ENCODE data around the gene STAG1.

STAG1 gene

DNA sequence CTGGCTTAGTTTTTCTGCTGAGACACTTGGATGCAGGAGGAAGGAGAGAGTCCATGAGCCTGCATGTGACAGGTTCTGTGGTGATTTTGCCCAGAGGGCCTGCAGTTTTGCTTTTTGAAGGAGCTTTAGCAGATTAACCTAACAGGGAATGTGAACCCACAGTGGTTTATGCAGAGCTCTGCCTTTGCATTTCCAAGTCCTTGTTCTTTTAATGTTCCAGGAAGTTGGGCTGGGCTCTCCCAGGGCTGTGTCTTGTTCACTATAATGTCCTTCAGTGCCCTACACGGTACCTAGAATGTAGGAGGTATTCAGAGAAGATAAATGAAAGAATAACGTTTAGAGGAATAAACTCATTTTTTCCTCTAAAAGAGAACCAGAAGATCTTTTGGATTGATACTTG lies 451.7 kb downstream of the STAG1 start:
- Histone ChIP-seq H3K4me3 (ENCODE audit: low read length, poor library complexity, severe bottlenecking) (no peak overlapping the region), H3K79me2 (ENCODE audit: insufficient read depth, low read length) (no peaks in the 10 kb centered on the region), H4K20me1 (ENCODE audit: insufficient read depth, low read length, poor library complexity, severe bottlenecking) (no peaks in the 10 kb centered on the region), H2AFZ (ENCODE audit: low read length) (no peak overlapping the region), H3K36me3 (ENCODE audit: insufficient read depth, low read length) (peaks cover 59% of the 10 kb centered on the region; the same call in 1 of the 2 replicates), H3K27me3 (ENCODE audit: insufficient read depth, low read length, poor library complexity, severe bottlenecking) (no peaks in the 10 kb centered on the region), H3K9me2 (replicated peaks; ENCODE audit: low read depth, low read length) (no peaks in the 10 kb centered on the region), H3K4me1 (ENCODE audit: insufficient read depth, low read length, poor library complexity, severe bottlenecking) (no peaks in the 10 kb centered on the region), H3K9ac (ENCODE audit: low read depth, low read length, poor library complexity, severe bottlenecking) (no peak overlapping the region), H3K4me2 (ENCODE audit: low read depth, low read length, poor library complexity, severe bottlenecking) (no peak overlapping the region), H3K9me3 (ENCODE audit: insufficient read depth, low read depth, low read length) (no peaks in the 10 kb centered on the region), H3F3A (ENCODE audit: low read depth) (no peaks in the 10 kb centered on the region; the same call in 1 of the 2 replicates)
- TF ChIP-seq, protein P1, sequence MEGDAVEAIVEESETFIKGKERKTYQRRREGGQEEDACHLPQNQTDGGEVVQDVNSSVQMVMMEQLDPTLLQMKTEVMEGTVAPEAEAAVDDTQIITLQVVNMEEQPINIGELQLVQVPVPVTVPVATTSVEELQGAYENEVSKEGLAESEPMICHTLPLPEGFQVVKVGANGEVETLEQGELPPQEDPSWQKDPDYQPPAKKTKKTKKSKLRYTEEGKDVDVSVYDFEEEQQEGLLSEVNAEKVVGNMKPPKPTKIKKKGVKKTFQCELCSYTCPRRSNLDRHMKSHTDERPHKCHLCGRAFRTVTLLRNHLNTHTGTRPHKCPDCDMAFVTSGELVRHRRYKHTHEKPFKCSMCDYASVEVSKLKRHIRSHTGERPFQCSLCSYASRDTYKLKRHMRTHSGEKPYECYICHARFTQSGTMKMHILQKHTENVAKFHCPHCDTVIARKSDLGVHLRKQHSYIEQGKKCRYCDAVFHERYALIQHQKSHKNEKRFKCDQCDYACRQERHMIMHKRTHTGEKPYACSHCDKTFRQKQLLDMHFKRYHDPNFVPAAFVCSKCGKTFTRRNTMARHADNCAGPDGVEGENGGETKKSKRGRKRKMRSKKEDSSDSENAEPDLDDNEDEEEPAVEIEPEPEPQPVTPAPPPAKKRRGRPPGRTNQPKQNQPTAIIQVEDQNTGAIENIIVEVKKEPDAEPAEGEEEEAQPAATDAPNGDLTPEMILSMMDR (conservative IDR thresholded peaks at IDR 0.05; ENCODE audit: low read length), result no peak
- no peak for TF ChIP-seq EZH2phosphoT487 (IDR thresholded peaks at IDR 0.05; ENCODE audit: borderline replicate concordance)

DNA sequence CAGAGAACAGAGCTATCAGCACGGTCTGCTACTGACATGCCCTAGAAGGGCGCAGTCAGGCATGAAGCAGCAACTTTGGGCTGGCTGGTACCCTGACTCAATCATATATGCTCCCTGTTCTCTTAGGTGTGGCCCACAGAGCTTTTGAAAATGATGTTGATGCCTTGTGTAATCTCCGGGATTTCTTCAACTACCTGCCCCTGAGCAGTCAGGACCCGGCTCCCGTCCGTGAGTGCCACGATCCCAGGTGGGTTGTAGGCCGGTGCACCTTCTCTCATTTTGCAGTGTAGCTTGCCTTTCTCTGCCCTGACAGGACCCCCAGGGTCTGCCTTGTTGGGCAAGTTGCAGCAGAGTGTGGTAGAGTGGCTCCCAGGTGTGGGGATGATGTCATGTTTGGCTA lies 454.4 kb downstream of the STAG1 start:
- no peak overlapping the region for H3K4me2 ChIP-seq (ENCODE audit: low read depth, low read length, poor library complexity, severe bottlenecking)
- H3K27me3 ChIP-seq (ENCODE audit: insufficient read depth, low read length, poor library complexity, severe bottlenecking), result no peaks in the 10 kb centered on the region
- H3F3A ChIP-seq (ENCODE audit: low read depth), result no peaks in the 10 kb centered on the region; the same call in 1 of the 2 replicates
- no peak overlapping the region for H3K9ac ChIP-seq (ENCODE audit: low read depth, low read length, poor library complexity, severe bottlenecking)
- TF ChIP-seq EZH2phosphoT487 (IDR thresholded peaks at IDR 0.05; ENCODE audit: borderline replicate concordance), result no peak
- TF ChIP-seq, protein P1 (conservative IDR thresholded peaks at IDR 0.05; ENCODE audit: low read length), result no peak
- no peak overlapping the region for H2AFZ ChIP-seq (ENCODE audit: low read length)
- H4K20me1 ChIP-seq (ENCODE audit: insufficient read depth, low read length, poor library complexity, severe bottlenecking), result no peaks in the 10 kb centered on the region
- H3K79me2 ChIP-seq (ENCODE audit: insufficient read depth, low read length), result no peaks in the 10 kb centered on the region
- no peaks in the 10 kb centered on the region for H3K4me1 ChIP-seq (ENCODE audit: insufficient read depth, low read length, poor library complexity, severe bottlenecking)
- peaks cover 77% of the 10 kb centered on the region; the same call in 1 of the 2 replicates for H3K36me3 ChIP-seq (ENCODE audit: insufficient read depth, low read length)
- no peak overlapping the region for H3K4me3 ChIP-seq (ENCODE audit: low read length, poor library complexity, severe bottlenecking)
- no peaks in the 10 kb centered on the region for H3K9me2 ChIP-seq (replicated peaks; ENCODE audit: low read depth, low read length)
- H3K9me3 ChIP-seq (ENCODE audit: insufficient read depth, low read depth, low read length), result no peaks in the 10 kb centered on the region

DNA sequence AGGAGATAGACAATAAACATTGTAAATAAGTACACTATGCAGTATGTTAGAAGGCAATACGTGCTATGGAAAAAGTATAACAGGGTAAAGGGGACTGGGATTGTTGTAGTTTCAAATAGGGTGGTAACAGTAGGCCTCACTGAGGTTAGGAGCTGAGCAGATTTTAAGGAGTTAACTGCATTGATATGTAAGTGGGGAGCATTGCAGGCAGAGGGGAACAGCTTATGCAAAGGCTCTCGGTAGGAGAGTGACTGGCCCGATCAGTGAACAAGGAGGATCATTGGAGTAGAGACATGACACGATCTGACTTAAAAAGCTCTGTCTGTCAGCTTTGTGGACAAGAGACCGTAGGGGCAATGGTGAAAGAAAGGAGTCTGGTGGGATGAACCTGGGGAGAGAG lies 455.2 kb downstream of the STAG1 start:
- TF ChIP-seq, protein P1 (conservative IDR thresholded peaks at IDR 0.05; ENCODE audit: low read length), result no peak
- no peak for TF ChIP-seq EZH2phosphoT487 (IDR thresholded peaks at IDR 0.05; ENCODE audit: borderline replicate concordance)
- Histone ChIP-seq H2AFZ (ENCODE audit: low read length) (no peak overlapping the region), H3K79me2 (ENCODE audit: insufficient read depth, low read length) (no peaks in the 10 kb centered on the region), H3K36me3 (ENCODE audit: insufficient read depth, low read length) (peaks cover 77% of the 10 kb centered on the region; the same call in 1 of the 2 replicates), H3K4me2 (ENCODE audit: low read depth, low read length, poor library complexity, severe bottlenecking) (no peak overlapping the region), H3F3A (ENCODE audit: low read depth) (no peaks in the 10 kb centered on the region; the same call in 1 of the 2 replicates), H3K27me3 (ENCODE audit: insufficient read depth, low read length, poor library complexity, severe bottlenecking) (no peaks in the 10 kb centered on the region), H4K20me1 (ENCODE audit: insufficient read depth, low read length, poor library complexity, severe bottlenecking) (no peaks in the 10 kb centered on the region), H3K4me3 (ENCODE audit: low read length, poor library complexity, severe bottlenecking) (no peak overlapping the region), H3K9ac (ENCODE audit: low read depth, low read length, poor library complexity, severe bottlenecking) (no peak overlapping the region), H3K9me3 (ENCODE audit: insufficient read depth, low read depth, low read length) (no peaks in the 10 kb centered on the region), H3K9me2 (replicated peaks; ENCODE audit: low read depth, low read length) (no peaks in the 10 kb centered on the region), H3K4me1 (ENCODE audit: insufficient read depth, low read length, poor library complexity, severe bottlenecking) (no peaks in the 10 kb centered on the region)

Measured in Loucy (cell line).